T-helper 22 cell (primary cell): ENCODE results near the gene DOK5.

Source experiments
- DNase-seq: peaks from one replicate; pipeline ENCODE4 v3.0.0-alpha.2; 2020; ENCODE audit warnings: low read depth

Gene DOK5

DNA sequence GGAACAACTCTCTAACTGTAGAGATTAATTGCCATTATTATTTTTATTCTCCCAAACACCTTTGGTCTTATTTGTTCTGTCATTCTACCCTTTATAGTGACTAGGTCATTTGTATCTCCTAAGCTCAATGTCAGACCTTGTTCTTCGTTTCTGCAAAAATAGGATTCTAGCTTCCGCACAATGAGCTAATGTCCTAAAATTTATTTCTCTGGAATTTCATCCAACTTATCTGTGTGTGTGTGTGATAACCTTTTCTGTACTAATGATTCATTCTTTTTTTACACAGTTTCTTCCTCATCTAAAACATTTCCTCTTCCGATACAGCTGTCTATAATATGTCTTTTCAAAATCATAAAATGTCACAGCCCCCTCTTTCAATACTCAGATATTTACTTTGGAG is 84.5 kb downstream of the DOK5 start:
- DNase-seq = no peak

DNA sequence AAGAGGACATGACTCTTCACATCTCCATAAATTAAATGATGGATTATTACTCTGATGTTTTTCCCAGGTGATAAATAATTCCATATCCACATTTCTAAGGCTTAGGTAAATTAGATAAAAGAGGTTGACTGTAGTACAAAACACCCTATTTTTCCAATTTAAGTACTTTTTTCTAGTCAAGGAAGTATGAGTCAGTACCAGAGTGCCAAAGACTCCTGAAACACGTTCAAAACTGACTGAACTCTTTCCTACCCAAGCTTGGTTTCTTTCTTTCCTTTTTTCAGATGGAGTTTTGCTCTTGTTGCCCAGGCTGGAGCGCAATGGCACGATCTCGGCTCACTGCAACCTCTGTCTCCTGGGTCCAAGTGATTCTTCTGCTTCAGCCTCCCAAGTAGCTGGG is 85.0 kb downstream of the DOK5 start:
- DNase-seq = no peak

DNA sequence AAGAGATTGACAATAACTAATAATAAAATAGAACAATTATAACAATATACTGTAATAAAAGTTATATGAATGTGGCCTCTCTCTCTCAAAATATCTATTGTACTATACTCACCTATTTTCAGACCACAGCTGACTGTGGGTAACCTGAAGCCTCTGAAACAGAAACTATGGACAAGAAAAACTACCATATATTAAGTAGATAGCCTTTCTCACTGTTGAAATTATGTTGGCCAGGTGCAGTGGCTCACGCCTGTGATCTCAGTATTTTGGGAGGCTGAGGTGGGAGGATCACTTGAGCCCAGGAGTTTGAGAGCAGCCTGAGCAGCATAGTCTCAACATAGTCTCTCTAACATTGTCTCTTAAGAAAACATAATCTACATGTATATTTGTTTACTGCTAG is 89.9 kb downstream of the DOK5 start:
- DNase-seq = no peak

DNA sequence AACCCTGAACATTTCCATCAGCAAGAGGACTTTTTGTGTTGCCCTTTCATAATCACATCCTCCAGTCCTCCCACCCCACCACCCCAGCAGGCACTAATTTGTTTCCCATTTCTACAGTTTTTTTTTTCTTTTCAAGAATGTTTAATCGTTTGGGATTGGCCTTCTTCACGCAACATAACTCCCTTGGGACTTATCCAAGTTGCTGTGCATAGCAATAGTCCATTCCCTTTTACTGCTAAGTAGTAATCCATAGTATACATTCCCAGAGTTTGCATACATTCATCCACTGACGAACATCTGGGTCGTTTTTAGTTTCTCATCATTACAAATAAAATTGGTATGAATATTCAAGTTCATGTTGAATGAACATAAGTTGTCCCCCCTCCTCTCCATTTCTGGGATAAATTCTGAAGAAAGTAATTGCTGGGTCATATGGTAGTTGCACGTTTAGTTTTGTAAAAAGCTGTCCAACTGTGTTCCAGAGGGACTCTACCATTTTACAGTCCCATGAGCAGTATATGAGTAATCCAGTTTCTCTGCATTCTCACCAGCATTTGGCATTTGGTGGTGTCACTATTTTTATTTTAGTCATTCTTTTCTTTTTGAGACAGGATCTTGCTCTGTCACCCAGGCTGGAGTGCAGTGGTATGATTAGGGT is 90.8 kb downstream of the DOK5 start:
- no peak for DNase-seq

DNA sequence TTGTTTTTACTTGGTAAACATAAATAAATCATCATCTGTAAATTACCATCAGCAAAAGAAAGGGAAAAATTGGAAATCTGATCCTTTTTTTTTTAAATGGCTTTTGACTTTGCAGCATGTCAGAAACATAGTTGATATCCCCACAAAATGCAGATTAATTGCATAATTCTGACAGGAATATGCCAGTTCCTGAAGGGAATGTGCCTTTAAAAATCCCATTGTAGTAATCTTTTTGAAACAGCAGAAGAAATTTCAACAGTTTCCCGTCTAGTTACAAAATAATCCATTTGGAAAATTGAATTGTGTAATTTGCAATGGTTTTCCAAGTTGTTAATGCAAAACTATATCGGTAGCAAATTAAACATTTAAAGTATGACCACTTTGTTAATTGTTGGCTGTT is 95.2 kb downstream of the DOK5 start:
- DNase-seq = no peak

DNA sequence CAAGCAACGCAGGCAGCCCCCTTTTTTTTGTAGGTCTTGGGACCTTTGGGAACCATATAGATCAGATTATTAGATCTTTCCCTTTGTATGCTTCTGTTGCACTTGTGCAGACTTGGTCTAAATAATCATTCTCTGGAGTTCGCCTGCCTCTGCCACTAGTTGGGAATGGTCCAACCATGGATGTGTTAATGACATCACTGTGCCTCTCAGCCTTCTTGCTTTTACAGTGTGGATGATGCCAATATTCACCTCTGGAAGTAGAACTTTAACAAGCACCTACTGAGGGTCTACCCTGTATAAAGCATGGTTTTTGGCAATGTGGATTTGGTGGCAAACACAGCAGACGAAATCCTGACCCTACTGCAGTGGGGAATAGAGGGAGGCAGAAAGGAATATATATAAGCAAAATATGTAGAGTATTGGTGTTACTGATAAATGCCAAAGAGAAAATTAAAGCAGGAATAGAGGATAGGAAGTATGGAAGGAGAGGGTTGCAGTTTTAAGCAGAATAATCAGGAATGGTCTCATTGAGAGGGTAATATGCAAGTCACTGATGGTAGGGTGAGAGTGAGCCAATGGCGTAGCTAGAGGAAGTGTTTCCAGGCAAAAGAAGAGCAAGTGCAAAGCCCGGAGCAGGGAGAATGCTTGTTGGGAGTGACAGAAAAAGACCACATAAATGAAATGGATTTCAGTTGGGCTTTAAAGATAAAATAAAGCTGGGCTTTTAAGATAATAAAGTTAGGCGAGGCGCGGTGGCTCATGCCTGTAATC is 97.5 kb downstream of the DOK5 start:
- no peak for DNase-seq

DNA sequence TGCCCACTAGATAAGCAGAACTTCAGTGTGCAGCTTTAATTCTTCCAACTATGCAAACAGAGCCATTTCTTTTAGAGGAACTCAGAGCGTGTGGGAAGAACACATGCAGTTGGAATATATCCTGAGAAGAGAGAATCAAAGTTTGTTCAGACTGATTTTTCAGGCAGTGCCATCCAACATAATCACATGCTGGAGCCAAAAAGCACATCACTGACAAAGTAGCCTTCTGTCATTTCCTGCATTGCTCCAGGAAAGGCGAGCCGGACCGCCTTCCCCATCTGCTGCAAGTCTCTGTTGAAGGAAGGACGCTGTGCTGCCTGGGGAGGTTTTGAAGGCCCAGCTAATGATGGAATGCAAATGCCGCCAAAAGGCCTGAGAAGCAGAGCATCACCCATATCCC is 98.4 kb downstream of the DOK5 start:
- DNase-seq = no peak

DNA sequence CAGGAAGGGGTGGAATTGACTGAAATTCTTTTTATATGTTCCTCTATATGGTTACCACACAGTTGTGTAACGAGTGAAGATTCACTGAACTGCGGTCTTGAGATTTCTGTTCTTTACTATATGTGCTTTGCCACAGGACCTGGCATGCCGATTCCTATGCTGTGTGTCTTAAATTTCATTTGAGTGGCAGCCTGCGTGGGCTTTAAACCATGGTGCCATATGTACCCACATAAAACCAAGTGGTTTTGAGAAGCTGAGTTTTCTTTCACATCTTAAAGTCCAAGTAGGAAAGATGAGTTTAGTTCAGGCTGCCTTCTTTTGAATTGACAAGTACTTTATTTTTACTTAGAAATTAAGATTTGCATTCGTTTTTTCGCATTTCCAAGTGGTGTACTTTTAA is 101.1 kb downstream of the DOK5 start:
- no peak for DNase-seq

DNA sequence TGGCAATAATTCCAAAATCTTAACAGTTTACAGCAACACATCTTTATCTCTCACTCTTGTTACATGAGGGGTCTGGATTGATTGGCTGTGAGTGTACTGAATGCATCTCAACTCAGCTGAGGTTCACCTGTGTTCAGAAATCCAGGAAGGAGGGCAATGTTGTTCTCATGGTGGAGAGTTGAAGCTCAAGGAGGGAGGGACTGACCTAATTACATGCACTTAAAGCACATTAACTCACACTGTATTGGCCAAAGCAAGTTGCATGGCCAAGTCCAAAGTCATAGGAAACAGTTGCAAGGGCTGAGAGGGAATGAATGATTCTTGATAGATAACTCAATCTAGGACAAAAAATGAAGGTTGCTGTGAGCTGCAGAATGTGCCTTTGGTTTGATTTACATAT is 102.2 kb downstream of the DOK5 start:
- no peak for DNase-seq

DNA sequence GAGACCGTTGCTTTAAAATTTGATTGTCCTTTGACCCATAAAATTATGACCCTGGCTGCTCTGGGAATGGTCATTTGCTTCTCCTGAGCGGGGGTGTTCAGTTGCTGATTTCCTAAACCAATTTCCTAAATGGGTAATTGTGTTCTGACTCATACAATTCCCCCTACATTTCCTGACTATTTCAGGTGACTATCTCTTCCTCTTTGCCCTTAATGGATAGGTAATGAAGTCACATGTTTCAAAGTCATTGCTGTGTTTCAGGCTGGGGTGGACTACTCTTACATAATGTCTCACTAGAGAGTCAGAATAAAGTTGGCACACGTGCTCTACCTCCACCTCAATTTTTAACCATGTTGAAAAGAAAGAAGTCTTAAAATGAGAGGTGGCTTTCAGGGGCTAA is 109.8 kb downstream of the DOK5 start:
- DNase-seq = no peak

DNA sequence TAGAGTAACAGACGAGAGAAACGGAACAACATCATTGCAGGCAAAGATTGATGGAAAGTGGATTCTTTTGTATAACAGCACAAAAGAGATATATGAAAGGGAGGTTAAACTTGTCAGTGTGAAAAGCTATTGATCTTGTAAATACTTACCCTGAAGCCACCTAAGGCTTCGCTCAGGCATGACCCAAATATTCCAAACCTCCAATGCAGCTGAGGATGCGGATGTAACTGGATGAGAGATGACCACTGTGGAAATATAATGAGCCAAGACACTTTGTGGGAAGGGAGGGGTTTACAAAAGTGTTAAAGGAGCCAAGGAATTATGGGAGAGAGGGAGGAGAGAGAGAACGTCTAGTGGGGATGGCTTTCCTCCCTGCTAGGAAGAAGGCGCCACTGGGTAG is 112.0 kb downstream of the DOK5 start:
- no peak for DNase-seq

DNA sequence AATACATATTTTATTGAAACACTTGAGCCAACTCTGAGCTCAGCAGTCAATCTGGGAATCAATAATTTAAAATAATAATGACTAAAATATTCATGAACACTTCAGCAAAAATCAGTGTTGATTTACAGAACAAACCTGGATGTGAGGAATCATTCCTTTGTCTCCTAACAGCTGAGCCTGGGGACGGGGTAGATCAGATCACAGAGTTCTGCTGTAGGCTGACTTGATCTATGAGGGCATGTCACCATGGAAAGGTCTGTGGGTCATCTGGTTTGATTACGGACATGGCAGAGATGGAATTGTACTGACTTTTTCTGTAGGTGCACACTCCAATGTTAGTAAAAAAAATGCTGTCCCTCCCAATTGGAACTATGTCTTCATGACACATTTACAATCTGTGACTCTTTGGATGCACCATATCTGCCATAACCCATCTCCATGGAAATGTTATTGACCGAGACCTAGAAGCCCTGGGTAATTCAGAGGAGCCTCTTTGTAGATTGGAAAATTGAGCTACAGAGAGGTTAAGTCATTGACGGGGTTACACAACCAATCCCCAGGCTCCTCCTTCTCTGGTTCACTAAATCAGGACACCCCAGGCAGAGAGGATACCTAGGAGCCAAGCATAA is 114.1 kb downstream of the DOK5 start:
- no peak for DNase-seq

DNA sequence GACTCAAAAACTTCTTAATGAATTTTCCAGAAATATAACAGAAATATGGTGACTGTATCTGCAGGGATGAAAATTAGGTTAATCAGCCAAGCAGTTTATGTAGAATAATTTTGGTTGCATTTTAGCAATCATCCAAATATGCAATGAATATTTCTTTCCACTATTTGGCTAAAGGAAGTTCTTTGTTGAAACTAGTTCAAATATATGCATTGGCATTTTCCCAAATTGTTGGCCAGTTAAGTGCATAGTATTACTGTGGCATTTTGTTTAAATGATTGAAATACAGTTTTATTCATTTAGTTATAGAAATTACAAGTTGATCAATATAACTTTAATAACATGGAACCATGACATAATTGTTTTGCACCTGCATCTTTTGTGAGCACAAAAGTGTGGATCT is 115.5 kb downstream of the DOK5 start:
- no peak for DNase-seq

DNA sequence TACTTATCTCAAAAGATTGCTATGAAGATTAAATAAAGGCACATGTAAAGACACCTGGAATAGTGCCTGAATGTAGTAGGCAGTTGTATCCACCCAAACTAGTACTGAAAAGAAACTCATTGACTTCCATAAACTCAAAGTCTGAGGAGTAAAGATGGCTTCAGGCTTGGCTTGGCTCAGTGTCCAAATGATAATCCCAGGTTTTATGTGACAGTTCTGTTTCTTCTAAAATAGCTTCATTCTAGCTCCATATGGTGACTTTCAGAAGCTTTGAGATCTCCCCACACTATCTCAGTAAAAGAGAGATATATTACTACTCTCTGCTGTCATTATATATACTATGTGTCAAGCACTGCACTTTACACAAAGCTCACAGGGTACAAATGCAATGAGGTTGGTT is 121.3 kb downstream of the DOK5 start:
- no peak for DNase-seq

DNA sequence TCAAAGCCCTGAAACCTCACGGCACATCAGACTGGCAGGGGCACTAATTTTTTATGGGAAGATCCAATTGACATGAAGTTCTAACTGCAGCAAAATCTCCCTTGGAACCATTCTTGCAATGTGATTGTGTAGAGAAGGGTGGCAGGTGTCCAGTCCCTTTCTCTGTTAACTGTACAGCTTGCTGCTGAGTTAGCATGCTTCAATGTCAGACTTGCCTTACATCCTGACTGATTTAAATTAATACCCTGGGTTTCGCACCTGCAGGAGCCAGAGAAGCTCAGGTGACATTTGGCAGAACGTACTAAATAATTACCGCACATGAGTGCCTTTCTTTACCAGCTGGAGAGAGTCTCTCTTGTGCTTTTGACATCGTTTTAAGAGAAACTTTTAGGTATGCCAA is 123.0 kb downstream of the DOK5 start:
- DNase-seq = no peak

DNA sequence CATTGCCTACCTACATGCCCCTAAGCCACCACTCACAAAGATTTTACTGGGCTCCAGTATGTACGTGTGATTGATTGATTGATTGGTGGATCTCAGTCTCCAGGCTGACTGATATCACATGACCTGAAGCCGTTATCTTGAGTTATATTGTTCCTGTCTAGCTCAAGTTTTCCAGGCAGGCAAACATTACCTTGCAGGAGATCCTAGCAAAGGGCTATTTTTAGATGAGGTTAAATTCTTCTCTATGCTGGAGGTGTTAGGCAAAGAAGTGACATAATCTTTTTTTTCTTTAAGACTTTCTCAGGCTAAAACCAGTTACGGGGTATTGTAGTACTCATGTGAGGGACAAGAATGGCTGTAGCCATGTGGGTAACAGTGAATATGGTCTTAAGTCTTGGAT is 125.2 kb downstream of the DOK5 start:
- DNase-seq = no peak

DNA sequence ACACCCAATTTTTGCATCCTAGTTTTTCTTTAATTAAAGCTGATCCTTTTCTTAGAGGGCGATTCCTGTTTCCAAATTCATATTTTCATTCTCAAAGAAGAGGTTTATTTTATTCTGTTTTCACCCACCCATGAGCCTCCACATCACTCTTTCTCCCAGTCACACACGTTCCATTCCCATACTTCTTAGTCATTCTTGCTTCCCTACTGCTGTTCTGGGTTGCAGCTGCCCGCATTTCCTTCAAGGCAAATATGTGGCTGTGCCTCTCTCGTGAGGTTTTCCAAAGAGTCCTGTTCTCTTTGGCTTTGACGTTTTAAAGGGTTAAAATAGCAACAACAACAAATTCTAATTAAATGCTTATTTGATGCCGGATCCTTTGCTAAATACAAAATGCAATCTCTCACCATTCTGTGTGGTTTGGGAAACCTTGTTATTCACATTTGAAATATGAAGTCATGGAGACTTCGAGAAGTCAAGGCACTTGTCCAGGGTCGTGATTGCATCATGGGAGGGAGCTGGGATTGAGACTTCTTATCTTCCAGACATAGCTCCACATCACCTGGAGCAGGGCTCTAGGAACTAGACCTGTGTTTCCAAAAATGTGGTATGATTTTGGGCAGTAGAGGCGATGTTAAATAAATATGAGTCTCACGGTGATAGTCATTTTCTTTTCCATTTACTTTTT is 126.6 kb downstream of the DOK5 start:
- no peak for DNase-seq

DNA sequence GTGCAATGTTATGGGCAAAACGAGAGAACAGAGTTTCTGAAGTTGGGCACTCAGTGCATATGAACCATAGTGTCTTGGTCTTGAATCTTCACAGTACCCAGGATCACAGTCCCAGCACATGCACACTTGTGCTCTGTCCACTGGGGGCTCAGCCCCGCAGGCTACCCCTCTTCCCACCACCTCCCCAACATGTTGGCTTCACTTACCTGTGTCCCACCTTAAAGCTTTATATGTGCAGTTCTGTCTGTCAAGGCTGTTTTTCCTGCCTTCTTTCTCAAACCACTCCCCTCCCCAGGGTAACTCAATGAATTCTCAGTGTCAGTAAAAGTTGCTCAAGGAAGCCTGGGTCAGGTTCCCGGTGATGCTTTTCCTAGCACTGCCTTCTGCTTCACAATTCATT is 129.9 kb downstream of the DOK5 start:
- no peak for DNase-seq

DNA sequence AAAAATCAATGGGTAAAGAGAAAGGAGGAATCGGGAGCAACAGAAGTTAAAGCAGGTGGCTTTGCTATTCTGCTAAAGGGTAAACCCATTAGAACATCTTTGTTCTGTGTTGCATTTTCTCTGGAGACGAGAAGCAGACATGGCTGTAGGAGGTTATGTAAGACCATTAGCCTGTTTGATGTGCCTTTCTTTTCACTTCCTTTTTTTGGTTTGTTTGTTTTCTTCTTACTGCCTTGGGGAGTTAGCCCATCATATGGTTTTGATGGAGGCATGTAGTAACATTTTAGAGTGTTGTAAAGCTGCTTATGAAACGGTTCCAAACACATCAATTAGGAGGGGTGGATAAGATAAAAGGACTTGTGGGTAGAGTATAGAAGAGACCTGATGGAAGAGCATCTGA is 131.0 kb downstream of the DOK5 start:
- no peak for DNase-seq

DNA sequence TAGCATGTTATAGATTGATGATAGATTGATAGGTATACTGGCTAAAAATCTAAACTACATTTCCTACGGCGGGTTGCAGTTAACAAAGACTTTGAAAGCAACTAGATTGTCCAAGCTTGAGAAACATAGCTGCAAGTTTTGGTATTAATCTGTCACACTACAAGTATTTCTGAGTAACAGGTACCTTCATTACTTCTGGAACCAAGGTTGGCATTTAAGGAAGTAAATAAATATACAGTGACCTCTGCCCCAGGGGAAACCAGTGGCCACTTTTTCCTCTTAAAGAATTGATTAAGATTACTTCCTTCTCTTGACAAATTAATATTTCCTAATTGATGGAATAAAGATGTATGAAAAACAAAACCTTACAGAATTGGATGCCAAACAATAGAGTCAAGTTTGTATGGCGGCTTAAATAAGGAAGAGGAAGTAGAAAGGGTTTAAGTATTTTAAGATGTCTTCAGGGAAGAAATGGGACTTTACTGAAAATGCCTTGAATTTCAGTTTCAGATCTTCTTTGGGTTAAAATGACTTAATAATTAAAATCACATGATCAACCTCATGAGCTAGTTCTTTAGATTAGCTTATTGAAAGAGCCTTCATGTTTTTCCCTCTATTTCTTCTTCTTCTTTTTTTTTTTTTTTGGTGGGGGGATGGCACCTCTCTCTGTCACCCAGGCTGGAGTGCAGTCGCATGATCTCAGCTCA is 132.8 kb downstream of the DOK5 start:
- no peak for DNase-seq

DNA sequence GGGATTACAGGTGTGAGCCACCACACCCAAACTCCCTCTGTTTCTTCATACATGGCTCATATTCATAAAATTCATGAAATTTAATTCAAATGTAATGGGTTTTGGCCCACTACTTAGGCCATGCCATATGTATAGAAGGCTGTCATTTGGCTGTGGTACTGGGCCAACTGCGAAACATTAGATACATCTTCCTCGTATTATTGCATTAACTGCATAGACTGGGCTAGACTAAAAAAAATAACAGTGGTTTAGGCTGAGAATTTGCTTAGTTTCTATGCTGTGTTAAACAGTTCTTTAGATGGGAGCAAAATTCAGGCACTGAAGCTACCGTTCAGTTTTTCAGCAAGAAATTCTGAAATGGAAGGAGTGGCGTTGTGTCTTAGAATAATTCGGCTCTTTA is 133.6 kb downstream of the DOK5 start:
- DNase-seq = no peak

DNA sequence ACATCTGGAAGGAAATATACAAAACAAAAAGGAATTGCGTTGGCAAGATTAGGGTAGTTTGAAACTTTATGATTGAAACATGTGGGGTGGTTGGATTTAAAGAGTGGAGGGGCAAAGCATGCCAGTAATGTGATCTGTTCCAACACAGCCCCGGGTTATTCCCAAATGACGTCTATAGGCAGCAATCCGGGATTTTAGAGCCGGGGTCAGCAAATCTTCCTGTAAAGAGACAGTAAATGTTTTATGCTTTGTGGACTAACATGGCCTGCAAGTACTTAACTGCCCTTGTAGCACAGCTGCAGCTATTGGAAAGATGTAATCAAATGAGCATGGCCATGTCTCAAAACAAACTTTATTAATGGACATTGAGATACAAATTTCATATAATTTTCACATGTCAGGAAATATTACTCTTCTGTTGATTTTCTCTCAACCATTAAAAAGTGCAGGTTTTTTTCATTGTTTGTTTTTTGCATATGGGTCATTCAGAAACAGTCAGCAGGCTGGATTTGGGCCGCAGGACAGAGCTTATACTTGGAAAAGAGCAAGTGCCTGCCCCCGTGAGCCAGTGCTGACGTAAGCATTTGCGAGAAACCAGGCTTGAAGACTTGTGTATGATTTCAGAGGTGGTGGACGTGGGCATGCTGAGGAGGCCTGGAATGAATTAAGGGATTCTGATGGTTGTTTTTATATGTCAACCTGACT is 136.5 kb downstream of the DOK5 start:
- no peak for DNase-seq
